Thyroid gland (tissue), 4 donors: ENCODE results near the gene COBLL1.

ENCODE experiments used
- POLR2A ChIP-seq, 2 donors: fragments of 450-650 bp; IDR thresholded peaks; one replicate each; pipeline ENCODE4 v1.6.1; 2017; ENCODE audit warnings: antibody characterized with exemption in 2 of 2, mild to moderate bottlenecking in 2 of 2, moderate library complexity in 1 of 2
- TF ChIP-seq, protein P1 (sequence below), 6 experiments: fragments of 200-600 bp in 3 of 6; fragments of 450-650 bp in 3 of 6; sonication (generic) in 3 of 6; IDR thresholded peaks; one replicate each; pipeline ENCODE4 v1.5.1; 2016 to 2019; ENCODE audit warnings: antibody characterized with exemption in 6 of 6, mild to moderate bottlenecking in 2 of 6, inconsistent platforms in 1 of 6, moderate library complexity in 1 of 6

DNA sequence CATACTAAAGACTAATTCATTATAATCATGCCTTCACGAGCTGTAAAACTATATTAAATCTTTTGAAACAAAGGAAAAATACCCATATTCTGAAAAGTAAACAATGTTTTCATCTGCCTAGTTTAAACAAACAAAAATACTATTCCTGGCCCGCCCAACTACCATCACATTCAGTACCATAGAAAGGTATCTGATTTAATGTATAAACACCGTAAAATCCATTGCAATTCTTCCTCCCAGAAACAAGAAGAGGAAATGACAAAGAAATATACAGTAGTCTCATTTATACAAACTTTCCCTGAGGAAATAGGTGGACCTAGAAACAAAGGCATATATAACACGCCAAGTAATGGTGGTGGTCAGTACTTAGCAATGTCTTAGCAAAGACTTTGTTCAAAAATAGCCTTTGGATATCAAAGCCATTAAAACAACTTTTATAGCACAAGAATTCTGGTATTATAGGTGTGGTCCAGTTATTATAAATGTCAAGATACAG, 71.2 kb downstream of the COBLL1 start:
- TF ChIP-seq, protein P1, sequence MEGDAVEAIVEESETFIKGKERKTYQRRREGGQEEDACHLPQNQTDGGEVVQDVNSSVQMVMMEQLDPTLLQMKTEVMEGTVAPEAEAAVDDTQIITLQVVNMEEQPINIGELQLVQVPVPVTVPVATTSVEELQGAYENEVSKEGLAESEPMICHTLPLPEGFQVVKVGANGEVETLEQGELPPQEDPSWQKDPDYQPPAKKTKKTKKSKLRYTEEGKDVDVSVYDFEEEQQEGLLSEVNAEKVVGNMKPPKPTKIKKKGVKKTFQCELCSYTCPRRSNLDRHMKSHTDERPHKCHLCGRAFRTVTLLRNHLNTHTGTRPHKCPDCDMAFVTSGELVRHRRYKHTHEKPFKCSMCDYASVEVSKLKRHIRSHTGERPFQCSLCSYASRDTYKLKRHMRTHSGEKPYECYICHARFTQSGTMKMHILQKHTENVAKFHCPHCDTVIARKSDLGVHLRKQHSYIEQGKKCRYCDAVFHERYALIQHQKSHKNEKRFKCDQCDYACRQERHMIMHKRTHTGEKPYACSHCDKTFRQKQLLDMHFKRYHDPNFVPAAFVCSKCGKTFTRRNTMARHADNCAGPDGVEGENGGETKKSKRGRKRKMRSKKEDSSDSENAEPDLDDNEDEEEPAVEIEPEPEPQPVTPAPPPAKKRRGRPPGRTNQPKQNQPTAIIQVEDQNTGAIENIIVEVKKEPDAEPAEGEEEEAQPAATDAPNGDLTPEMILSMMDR (IDR thresholded peaks at IDR 0.05), result no peak
- no peak for TF ChIP-seq POLR2A (IDR thresholded peaks at IDR 0.05)
